GM03348 (cell line): ENCODE results near the gene MAPK7.

ENCODE experiments used
- DNase-seq: peaks from one replicate; pipeline ENCODE4 v3.0.0; 2012; ENCODE audit warnings: low spot score

Gene MAPK7

DNA sequence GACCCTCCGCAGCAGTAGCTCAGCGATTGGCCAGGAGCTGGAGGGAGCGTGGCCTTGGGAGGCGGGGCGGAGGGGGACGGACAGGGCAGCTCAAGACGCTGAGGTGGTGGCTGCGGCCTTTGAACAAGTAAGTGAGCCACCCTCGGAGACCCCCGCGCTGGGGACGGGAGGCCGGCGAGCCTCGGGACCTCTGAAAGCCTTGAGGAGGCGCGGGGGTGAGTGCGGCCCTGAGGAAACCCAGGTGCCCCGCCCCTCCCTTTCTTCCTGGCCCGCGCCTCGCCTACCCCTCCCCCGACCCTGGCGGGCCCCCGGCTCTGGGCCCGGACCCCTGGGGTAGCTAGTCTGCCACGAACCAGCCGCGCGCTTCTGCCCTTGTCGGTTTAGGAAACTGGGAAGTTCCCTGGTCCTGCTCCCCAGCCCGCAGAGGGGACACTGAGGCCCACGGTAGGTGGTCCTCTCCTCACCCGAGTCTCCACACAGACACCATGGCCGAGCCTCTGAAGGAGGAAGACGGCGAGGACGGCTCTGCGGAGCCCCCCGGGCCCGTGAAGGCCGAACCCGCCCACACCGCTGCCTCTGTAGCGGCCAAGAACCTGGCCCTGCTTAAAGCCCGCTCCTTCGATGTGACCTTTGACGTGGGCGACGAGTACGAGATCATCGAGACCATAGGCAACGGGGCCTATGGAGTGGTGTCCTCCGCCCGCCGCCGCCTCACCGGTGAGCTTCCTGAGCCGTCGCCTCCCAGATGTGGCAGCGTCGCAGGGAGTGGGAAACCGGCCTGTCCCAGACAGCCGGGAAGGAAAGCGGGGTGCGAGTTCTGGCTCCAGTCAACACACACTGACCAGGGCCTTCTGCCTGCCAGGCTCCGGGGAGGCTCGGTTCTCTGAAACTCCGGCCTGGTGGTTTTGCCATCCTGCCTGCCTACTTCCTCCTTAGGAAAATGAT lies at the start of gene MAPK7:
Gene MAPK7 (plus strand): TSS at position 83 of the 945 bp plus-strand sequence. CDS start 403 bp downstream, at position 486.
- no peak for DNase-seq

DNA sequence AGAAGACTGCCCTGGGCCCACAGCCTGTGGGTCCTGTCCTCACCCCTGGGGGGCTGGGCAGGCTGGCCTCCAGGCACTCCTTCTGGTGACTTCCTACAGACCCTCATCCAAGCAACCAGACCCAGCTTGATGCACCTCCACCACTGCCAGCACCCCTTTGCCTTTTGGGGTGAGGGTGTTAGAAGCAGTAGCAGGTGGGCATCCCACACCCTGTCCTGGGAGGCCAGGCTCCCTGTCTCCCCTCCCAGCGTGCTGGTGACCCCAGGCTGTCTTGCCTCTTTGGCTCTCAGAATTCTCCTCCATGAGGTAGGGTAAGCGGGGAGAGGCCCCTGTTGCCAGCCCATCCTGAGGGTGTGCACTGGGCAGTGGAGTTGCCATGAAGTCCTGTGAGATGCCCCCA lies 49.2 kb upstream of the MAPK7 start:
- no peak for DNase-seq

DNA sequence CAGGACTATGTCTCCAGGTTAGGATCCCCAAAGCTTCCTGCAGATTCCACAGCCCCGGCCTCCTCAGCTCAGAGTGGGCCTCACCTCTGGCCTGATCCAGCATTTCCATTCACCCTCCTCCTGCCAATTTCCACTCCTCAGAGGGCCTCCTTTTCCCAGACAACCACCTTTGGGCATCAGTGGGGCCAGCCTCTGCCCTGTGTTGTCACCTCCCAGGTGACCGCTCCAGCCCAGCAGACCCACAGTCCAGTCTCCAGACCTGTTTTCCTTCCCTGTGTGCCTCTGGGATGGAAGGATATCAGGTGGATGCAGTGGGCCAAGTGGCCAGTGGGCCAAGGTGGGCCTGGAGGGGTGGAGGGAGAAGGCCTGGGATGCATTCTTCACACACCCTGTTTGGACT lies 48.5 kb upstream of the MAPK7 start:
- no peak for DNase-seq

DNA sequence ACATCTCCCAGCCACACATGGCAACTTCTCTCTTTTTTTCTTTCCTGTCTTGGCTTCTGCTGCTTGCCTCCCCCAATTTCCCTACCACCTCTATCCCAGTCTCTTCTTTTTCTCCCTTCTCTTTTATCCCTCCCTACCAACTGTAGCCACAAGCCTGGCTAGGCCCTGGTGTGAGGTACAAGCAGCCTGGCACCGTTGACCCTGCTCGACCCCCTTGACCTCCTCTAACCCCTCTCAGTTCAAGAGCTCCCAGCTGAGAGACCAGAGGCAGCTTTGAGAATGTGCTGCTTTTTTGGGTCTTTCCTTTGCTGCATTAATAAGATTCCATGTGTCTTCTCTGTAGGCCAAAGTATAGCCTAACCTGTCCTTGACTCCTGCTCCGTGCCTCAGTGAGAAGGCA lies 48.0 kb upstream of the MAPK7 start:
- no peak for DNase-seq

DNA sequence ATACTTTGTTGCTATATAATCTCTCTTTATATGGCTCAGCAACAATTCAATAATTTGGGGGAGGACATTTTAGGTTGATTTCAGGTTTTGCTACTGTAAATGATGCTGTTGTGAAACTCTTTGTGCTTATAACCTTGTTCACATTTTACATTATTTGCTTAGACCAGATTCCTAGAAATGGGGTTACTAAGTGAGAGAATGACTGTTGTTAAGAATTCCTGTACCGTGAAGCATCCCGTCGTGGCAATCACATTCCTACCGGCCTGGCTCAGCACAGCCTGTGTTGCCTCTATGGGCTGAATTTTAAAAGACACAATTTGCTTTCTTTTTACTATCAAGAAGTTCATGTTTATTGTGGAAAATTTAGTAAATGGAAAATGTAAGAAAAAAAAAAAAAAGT lies 47.2 kb upstream of the MAPK7 start:
- DNase-seq: peak; percentile 91

DNA sequence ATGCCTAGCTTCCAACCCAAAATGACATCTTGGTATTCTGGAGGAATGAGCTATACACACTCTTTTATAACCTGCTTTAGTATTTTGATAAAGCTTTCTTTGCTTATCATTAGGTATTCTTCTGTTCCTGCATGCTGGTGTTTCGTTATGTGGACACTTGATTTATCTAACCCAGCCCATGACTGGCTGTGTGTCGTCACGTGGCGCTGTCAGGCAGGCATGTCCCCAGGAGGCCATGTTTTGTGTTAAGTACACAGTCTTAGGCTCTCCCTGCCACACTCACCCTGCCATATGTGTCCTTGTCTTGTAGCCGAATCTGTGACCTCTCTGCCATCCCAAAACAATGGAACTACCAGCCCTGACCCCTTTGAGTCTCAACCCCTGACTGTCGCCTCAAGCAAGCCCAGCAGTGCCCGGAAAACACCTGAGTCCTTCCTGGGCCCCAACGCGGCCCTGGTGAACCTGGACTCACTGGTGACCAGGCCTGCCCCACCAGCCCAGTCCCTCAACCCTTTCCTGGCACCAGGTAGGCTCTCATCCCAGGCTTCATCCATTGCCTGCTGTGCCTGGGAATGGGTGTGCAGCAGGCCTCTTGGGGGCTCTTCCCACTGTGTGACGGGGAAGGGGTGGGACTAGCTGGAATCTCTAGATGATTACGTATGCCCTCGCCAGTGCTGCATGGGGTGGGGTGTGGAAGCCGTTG lies 46.6 kb upstream of the MAPK7 start:
- no peak for DNase-seq

DNA sequence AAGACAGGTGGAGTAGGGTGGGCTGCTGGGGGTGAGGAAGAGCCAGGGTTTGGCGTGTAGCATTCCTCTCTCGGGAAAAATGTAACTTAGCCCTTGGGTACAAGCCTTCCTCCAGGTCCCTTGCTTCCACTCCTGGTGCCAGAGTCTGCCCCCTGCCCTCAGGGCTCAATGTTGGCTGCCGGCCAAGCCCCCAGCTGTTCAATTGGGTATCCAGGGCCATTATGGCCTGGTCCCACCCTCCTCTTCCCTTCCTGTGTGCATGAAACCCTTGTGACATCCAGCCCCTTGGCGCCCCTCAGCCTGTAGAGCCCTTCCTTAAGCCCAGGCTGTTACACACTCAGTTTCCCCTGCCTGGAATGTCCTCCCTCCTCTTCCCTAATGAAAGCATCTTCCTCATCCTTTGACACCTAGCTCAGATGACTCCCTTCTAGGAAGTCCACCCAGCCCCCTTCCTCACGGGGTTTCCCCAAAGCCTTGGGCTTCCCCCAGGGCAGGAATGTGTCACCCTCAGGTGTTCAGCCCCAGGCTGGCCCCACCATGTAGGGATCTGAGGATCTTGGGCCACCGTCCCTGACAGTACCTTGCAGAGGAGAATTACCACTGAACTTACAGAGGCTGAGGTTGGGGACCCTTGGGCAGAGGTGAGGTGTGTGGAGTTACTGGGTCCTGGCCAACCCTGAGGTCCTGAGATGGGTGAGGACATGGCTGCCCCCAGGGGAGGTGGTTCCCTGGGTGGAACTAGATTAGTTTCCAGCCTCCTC lies 45.7 kb upstream of the MAPK7 start:
- DNase-seq: no peak

DNA sequence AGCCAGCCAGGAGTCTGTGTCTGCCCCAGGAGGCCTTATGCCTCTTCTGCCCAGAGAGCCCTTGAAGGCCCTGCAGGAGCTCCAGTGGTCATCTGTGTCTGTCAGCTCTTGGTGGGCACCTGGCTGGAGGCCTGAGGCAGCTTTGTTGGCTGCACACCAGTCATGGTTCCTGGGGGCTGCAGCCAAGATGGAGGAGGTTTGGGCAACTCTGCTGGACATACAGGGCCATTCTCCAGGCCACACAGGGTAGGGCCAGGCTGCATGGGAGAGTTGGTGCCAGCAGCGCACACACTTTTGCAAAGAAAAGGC lies 45.2 kb upstream of the MAPK7 start:
- DNase-seq: no peak

DNA sequence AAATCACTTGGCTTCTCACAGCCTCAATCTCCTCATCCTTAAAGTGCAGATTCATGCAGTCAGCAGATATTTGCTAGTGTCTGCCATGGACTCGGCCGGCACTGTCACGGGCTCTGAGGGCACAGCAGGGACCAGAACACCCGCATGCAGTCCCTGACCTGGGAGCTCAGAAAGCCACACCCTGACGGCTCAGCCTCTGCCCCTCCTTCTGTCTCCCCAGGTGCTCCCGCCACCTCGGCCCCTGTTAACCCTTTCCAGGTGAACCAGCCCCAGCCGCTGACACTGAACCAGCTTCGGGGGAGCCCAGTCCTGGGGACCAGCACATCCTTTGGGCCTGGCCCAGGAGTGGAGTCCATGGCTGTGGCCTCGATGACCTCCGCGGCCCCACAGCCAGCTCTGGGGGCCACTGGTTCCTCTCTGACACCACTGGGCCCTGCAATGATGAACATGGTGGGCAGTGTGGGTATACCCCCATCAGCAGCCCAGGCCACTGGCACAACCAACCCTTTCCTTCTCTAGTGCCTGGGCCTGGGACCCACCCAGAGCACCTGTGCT lies 44.5 kb upstream of the MAPK7 start:
- DNase-seq: no peak

DNA sequence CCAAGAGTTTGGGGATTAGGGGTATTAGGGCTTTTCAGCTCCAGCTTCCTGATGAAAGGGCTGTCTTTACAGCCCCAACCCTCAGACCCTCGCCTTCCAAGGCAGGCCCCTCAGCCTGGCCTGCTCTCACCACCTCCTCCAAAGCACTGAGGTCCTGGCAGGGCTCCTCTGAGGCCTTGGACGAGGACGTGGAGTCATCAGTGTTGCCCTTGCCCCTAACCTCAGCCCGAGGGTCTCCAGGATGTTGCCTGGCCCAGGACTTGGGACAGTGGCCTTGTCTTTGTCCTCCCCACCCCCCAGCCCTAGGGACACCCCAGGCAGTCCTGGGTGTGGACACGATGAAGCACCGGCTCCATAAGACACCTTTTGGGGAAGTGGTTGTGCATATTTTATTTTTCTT lies 44.0 kb upstream of the MAPK7 start:
- no peak for DNase-seq

DNA sequence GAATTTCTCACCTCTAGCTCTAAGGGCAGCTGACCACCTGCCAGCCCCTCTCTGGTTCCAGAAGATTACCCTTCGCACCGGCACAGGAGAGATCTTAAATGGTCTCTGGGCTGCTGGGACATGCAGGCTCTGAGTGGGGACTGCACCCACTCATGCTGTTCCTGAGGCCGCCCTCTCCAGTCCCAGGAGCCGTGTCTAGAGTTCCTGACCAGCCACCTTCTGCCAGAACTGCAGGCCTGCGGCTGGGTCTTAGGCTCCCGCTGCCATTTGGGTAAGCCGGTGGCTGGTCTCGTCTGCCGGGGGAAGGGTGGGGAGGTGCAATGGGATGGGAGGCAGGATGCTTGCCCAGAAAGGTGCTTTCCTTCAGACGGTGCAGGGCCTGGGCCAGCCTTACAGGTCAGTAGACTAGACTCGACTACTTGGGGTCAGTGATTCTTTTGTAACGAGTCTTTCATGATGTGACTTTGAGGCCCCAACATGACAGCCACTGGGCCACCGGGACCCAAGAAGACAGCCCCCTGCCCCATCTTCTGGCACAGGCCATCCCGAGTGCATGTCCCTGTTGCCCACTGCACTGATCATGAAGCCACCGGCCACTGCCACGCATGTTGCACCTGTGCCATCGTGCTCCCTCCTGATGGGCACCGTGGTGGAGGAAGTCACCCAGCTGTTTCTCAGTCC lies 42.2 kb upstream of the MAPK7 start:
- no peak for DNase-seq

DNA sequence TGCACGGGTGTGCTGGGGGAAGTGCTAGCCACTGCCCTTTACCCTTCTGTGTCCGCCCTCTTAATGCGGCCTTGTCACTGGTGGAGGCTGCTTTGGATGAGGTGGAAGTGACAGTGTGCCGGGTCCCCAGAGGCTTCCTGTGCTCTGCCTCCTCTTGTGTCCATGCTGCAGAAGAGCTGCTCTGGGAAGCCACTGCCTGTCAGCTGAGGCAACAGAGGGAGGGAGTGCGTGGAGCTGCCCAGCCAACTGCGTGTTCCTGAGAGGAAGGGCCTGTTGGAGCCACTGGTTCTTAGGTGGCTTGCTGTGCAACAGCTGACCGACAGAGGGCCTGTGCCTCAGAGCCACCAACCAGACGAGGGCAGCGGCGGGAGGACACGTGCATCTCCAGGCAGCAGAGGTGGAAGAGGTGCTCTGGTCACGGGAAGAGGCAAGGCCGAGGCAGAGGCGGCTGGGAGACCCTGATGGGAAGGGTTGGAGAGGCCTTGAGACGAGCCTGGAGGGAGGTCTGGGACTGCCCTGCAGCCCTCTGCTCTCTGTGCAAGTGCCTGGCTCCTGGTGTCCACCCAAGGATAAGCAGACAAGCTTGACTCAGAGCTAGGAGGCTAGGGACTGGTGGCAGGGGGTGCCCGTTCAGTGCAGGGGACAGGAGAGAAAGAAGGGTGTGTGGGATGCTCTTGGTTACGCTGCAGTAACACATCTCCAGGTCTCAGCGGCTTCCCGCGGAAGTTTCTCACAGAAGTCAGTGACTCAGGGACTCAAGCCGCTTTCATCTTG lies 41.2 kb upstream of the MAPK7 start:
- DNase-seq: no peak

DNA sequence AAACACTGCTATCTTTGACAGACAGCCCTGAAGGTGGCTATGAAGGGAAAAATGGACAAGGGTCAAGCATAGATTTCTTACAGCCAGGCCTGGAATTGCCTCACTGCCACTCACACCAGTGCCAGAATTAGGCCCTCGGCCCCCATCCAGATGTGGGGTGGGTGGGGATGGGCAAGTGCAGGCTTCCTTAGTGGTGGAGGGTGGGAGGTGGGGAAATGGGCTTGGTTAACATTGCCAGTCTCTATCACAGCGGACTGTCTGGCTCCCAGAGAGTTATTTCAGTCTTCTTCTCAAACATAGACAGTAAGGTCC lies 40.6 kb upstream of the MAPK7 start:
- no peak for DNase-seq

DNA sequence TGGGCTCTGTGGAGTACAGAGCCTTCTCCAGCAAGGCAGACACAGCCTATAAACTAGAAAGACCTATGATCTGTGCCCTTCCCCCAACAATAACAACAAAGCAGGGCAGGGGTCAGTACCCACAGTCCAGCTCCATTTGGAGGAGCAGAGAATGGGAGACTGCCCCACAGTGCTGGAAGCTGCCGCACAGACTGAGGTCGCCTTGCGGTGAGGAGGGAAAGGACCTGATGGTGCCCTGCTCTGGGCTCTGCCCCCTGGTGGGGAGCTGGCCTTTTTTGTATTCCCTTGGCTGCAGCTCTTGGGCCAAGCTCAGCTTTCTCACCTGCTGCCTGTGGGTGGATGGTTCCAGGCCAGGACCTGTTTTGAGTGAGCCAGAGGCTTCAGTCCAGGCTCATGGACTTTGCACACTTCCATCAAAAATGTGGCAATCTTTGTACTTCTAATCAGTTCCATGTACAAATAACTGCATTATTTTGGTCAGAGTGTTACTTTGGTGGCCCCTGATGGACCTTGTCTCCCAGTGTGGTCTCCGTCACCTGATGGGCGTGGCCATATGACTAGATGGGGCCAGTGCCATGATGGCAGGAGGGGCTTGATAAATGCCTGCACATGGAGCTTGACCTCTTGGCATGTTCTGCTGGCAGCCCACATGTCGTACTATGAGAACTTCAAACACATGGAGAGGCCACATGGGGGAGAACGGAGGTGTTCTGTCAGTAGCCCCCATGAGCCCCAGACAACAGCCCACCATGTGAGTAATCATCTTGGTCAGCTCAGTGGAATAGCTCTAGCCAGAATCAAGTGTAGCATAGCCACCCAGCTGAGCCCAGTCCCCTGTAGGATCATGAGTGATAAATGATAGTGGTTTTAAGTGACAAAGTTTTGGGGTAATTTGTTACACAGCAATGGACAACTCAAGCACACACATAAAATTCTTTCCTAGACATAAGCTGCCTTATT lies 40.0 kb upstream of the MAPK7 start:
- DNase-seq: peak; percentile 31

DNA sequence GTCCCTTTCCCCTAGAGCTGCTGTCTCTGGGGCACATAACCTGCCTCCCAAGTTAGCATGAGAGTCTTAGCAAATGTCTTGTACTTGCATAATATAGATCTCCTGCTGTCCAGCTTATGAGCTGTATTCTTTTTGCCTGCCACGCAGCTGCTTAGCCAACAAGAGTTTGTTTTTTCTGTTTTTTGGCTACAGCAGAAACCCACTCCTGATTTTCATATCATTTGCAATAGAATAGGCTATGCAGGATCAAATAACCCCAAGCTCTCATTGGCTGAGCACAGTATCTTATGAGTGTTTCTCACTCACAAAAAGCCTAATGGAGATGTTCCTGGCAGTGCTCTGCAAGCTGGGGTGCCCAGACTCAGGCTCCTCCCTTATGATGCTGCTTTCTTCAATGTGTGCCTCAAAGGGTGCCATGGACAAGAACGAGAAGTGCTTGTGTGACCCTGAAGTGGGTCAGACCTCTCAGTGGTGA lies 38.9 kb upstream of the MAPK7 start:
- no peak for DNase-seq

DNA sequence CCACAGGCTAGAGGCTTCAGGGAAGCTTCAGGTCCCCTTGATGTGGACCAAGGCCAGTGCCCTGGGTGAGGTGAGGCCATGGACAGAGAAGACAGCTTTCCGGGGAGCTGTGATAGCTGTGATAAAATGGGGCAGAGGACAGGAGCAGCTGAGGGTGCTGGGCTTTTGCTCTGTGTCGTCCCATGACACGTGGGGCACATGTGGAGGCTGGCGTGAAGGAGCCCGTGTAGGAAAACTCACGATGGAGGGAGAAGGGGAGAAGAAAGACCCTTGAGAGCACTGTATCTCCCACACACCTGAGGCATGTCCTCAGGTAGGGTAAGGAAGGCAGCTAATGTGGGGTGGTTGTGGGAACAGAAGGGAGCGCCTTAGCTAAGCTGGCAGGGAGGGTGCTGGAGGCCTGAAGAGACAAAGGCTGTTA lies 37.1 kb upstream of the MAPK7 start:
- DNase-seq: no peak

DNA sequence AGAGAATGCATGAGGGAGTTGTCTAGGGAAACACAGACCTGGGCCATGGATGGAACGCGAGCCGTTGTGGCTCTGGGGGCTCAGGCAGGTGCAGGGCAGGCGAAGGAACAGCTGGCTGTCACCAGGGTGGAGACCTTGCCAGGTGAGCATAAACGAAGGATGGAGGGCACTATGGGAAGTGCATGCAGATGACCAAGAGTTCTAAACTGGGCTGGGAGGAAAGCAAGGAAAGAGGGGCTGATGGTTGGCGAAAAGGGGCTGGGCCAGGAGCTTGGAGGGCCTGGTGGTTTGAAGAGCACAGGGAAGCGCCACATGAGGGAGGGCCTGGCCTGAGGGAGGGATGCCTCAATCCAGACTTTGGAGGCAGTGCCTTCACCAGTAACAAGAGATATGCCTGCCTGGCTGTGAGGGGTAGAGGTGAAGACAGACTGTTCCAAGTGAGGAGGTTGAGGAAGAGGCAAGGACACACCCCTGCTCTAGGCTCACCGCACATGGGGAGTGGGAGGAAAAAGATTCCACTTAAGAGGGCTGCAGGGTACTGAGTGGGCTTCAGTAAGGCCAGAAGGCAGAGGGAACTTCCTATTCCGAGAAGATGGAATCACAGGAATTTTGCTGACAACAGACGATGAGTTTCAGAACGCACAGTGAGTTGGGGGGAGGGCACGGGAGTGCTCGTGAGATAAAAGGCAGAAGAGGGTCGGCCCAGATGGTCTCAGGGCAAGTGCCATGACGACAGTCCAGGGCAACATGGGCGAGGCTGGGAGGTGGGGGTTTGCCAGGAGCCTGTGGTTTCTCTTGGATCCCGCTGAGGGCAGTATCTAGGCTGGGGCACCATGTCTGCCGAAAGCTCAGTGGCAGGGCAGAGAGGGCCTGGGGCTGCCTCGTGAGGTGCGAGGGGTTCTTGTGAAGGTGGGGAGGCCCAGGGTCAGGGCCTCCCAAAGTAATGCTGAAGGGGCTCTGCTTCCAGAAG lies 36.4 kb upstream of the MAPK7 start:
- DNase-seq: no peak

DNA sequence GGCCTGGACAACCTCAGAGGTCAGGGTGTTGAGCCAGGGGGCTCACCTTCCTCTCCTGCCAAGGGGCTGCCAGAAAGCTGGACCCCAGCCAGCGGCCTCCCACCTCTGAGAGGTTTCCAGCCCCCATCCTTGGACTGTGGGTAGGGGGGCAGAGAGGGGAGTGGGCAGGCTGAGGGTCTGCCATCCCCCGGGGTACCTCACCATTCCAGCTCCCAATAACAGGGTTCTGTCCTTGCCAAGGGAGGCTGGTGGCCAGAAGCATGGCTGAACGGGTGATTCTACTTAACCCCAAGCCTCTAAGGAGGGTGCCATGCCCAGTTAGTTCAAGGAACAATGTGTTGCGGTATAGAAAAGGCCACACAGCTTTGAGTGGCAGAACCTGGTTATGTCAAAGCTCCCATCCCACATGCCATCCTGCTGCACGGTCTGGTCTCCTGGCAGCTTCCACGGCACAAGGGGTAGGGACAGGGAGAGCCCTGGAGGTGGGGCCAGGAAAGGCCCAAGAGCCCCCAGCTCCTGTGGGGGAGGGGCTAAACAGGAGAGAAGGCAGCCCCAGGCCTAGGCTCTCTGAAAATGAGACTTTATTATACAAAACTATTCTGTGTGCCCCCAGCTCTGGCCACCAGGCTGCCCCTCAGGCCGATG lies 35.6 kb upstream of the MAPK7 start:
- no peak for DNase-seq
